Naive thymus-derived CD8-positive, alpha-beta T cell (primary cell): ENCODE measurements around the gene ZFHX3. TPM values are rescaled to one million over a fixed set of nuclear protein-coding genes. Genes with fewer than 3 reads are reported as not detected.
A peak's percentile ranks its signal among the peaks of the same experiment; 100 is the strongest.

Source experiments
- ATAC-seq, 2 donors: fragments of 150-1000 bp; cut with Tn5 transposase in 1 of 2; sonication (Bioruptor Pico), chemical (Tn5 transposase) in 1 of 2; 1 replicate in 1 of 2; 2 replicates in 1 of 2; pipeline ENCODE4 v1.10.0; 2021; ENCODE audit warnings: mild to moderate bottlenecking in 2 of 2, moderate library complexity in 2 of 2
- POLR2A ChIA-PET: fragments of 350-600 bp; sonication (Branson Sonifier 250); formaldehyde crosslinking; loops from one replicate; lab custom pipeline; 2021; ENCODE audit warnings: antibody characterized with exemption; lab: Charles Lee
- DNase-seq, 10 donors: peaks; one replicate each; pipeline versions ENCODE4 v3.0.0 to v3.0.0-alpha.2; 2020 to 2022
- H3K27ac Mint-ChIP-seq, 10 donors: one replicate each; pipeline ENCODE4 v1.8.0; 2020 to 2022; ENCODE audit warnings: mild to moderate bottlenecking in 10 of 10, mixed read lengths in 10 of 10, moderate library complexity in 4 of 10, inconsistent platforms in 1 of 10
- H3K27me3 Mint-ChIP-seq, 5 donors: one replicate each; pipeline ENCODE4 v1.8.0; 2021 to 2022; ENCODE audit warnings: mixed read lengths in 5 of 5
- H3K36me3 Mint-ChIP-seq, 3 donors: one replicate each; pipeline ENCODE4 v1.8.0; 2020 to 2022; ENCODE audit warnings: mixed read lengths in 3 of 3, mild to moderate bottlenecking in 2 of 3, inconsistent platforms in 1 of 3
- H3K4me1 Mint-ChIP-seq, 4 donors: one replicate each; pipeline ENCODE4 v1.8.0; 2021 to 2022; ENCODE audit warnings: mixed read lengths in 4 of 4
- H3K4me3 Mint-ChIP-seq, 10 donors: one replicate each; pipeline ENCODE4 v1.8.0; 2020 to 2022; ENCODE audit warnings: mild to moderate bottlenecking in 10 of 10, mixed read lengths in 10 of 10, moderate library complexity in 6 of 10, inconsistent platforms in 1 of 10
- H3K9me3 Mint-ChIP-seq, 9 donors: one replicate each; pipeline ENCODE4 v1.8.0; 2020 to 2022; ENCODE audit warnings: mixed read lengths in 9 of 9, mild to moderate bottlenecking in 3 of 9, inconsistent platforms in 1 of 9, moderate library complexity in 1 of 9
- polyA plus RNA-seq, 3 donors: library from polyadenylated mRNA; unstranded; fragments of 300-500 nt; fragmentation: Illumina TruSeq; gene quantifications; one replicate each; pipeline ENCODE4 v1.2.3, GENCODE V29; 2021
- total RNA-seq, 8 experiments: library from RNA in 2 of 8; stranded (reverse) in 2 of 8; gene quantifications; one replicate each; pipeline ENCODE4 v1.2.3 and lab custom pipeline; 2021 to 2026

The ZFHX3 gene
- total and polyA plus RNA-seq, 5 experiments from 2014 or later, result 0.05 to 0.38 (median 0.34) TPM; not detected in 2

- H3K9me3 Mint-ChIP-seq, result peaks cover 0 to 2% (median 0%) of the 10 kb centered on the region in 9 donors
- DNase-seq, result no peak
- no peak overlapping the region for H3K27ac Mint-ChIP-seq
- no peaks in the 10 kb centered on the region for H3K36me3 Mint-ChIP-seq
- peaks cover 0 to 23% (median 5%) of the 10 kb centered on the region in 4 donors for H3K4me1 Mint-ChIP-seq
- H3K27me3 Mint-ChIP-seq, result peaks cover 8 to 47% (median 21%) of the 10 kb centered on the region in 5 donors
- H3K4me3 Mint-ChIP-seq, result no peak overlapping the region
- POLR2A ChIA-PET, result no interaction called here
- ATAC-seq, result no peak
Observed at GRCh38 chr16:73040136-73040535, 7.8 kb downstream of the ZFHX3 start.

GRCh38 chr16:73037845-73038570, 9.9 kb downstream of the ZFHX3 start:
- peaks cover 8 to 41% (median 25%) of the 10 kb centered on the region in 5 donors for H3K27me3 Mint-ChIP-seq

GRCh38 chr16:73037331-73037745, 10.6 kb downstream of the ZFHX3 start:
- H3K4me1 Mint-ChIP-seq, result peaks cover 0 to 41% (median 5%) of the 10 kb centered on the region in 4 donors
- peak overlapping the region in 1 of 10 donors; percentile 33 for H3K27ac Mint-ChIP-seq
- POLR2A ChIA-PET, result no interaction called here
- peak overlapping the region in 1 of 10 donors; percentile 34 for H3K4me3 Mint-ChIP-seq
- ATAC-seq (no peak), DNase-seq (no peak)
- H3K36me3 Mint-ChIP-seq, result no peaks in the 10 kb centered on the region
- peaks cover 8 to 34% (median 25%) of the 10 kb centered on the region in 5 donors for H3K27me3 Mint-ChIP-seq
- peaks cover 0 to 4% (median 0%) of the 10 kb centered on the region in 9 donors for H3K9me3 Mint-ChIP-seq

More at GRCh38 chr16:73037845-73038570, 9.9 kb downstream of the ZFHX3 start:
- peaks cover 0 to 2% (median 0%) of the 10 kb centered on the region in 9 donors for H3K9me3 Mint-ChIP-seq
- H3K27ac Mint-ChIP-seq, result no peak overlapping the region
- H3K4me1 Mint-ChIP-seq, result peaks cover 0 to 37% (median 5%) of the 10 kb centered on the region in 4 donors
- ATAC-seq, result no peak
- no peak overlapping the region for H3K4me3 Mint-ChIP-seq
- H3K36me3 Mint-ChIP-seq, result no peaks in the 10 kb centered on the region
- DNase-seq, result no peak
- POLR2A ChIA-PET, result no interaction called here

GRCh38 chr16:73036074-73036826, 11.7 kb downstream of the ZFHX3 start:
- DNase-seq (no peak), ATAC-seq (no peak)
- peaks cover 0 to 4% (median 0%) of the 10 kb centered on the region in 9 donors for H3K9me3 Mint-ChIP-seq
- H3K36me3 Mint-ChIP-seq, result no peaks in the 10 kb centered on the region
- peaks cover 10 to 41% (median 20%) of the 10 kb centered on the region in 5 donors for H3K27me3 Mint-ChIP-seq
- H3K4me1 Mint-ChIP-seq, result peaks cover 0 to 45% (median 5%) of the 10 kb centered on the region in 4 donors
- H3K4me3 Mint-ChIP-seq, result peak overlapping the region in 2 of 10 donors; percentile 5 to 22
- peak overlapping the region in 1 of 10 donors; percentile 59 for H3K27ac Mint-ChIP-seq
- POLR2A ChIA-PET, result no interaction called here

GRCh38 chr16:73034374-73034773, 13.6 kb downstream of the ZFHX3 start:
- ATAC-seq, result no peak
- peaks cover 0 to 45% (median 5%) of the 10 kb centered on the region in 4 donors for H3K4me1 Mint-ChIP-seq
- DNase-seq, result no peak
- peaks cover 14 to 52% (median 28%) of the 10 kb centered on the region in 5 donors for H3K27me3 Mint-ChIP-seq
- peaks cover 0 to 2% (median 0%) of the 10 kb centered on the region in 9 donors for H3K9me3 Mint-ChIP-seq
- H3K4me3 Mint-ChIP-seq, result no peak overlapping the region
- H3K36me3 Mint-ChIP-seq, result no peaks in the 10 kb centered on the region
- POLR2A ChIA-PET, result no interaction called here
- H3K27ac Mint-ChIP-seq, result no peak overlapping the region

- DNase-seq, result no peak
- POLR2A ChIA-PET, result no interaction called here
- Mint-ChIP-seq H3K36me3 (no peaks in the 10 kb centered on the region), H3K9me3 (peaks cover 0 to 2% (median 0%) of the 10 kb centered on the region in 9 donors), H3K4me3 (no peak overlapping the region), H3K27me3 (peaks cover 14 to 52% (median 28%) of the 10 kb centered on the region in 5 donors), H3K4me1 (peaks cover 0 to 45% (median 5%) of the 10 kb centered on the region in 4 donors), H3K27ac (no peak overlapping the region)
- no peak for ATAC-seq
Observed at GRCh38 chr16:73033271-73033998, 14.5 kb downstream of the ZFHX3 start.

GRCh38 chr16:73032541-73033270, 15.2 kb downstream of the ZFHX3 start:
- POLR2A ChIA-PET, result no interaction called here
- Mint-ChIP-seq H3K4me1 (peaks cover 0 to 44% (median 5%) of the 10 kb centered on the region in 4 donors), H3K27ac (no peak overlapping the region), H3K4me3 (no peak overlapping the region), H3K36me3 (no peaks in the 10 kb centered on the region), H3K9me3 (peaks cover 0 to 2% (median 0%) of the 10 kb centered on the region in 9 donors), H3K27me3 (peaks cover 14 to 51% (median 25%) of the 10 kb centered on the region in 5 donors)
- DNase-seq, result no peak
- ATAC-seq, result no peak

- Mint-ChIP-seq H3K4me3 (no peak overlapping the region), H3K27me3 (peaks cover 10 to 49% (median 21%) of the 10 kb centered on the region in 5 donors), H3K27ac (no peak overlapping the region), H3K4me1 (peaks cover 0 to 37% (median 5%) of the 10 kb centered on the region in 4 donors), H3K36me3 (no peaks in the 10 kb centered on the region), H3K9me3 (peaks cover 0 to 2% (median 0%) of the 10 kb centered on the region in 9 donors)
- ATAC-seq, result no peak
- POLR2A ChIA-PET, result no interaction called here
- no peak for DNase-seq
Observed at GRCh38 chr16:73031984-73032383, 15.9 kb downstream of the ZFHX3 start.

GRCh38 chr16:73031155-73031866, 16.6 kb downstream of the ZFHX3 start:
- Mint-ChIP-seq H3K9me3 (peaks cover 0 to 2% (median 0%) of the 10 kb centered on the region in 9 donors), H3K27me3 (peaks cover 9 to 47% (median 21%) of the 10 kb centered on the region in 5 donors), H3K36me3 (no peaks in the 10 kb centered on the region), H3K4me1 (peaks cover 0 to 30% (median 5%) of the 10 kb centered on the region in 4 donors), H3K27ac (no peak overlapping the region), H3K4me3 (no peak overlapping the region)
- no peak for DNase-seq
- POLR2A ChIA-PET, result no interaction called here
- no peak for ATAC-seq

GRCh38 chr16:73028721-73029361, 19.1 kb downstream of the ZFHX3 start:
- Mint-ChIP-seq H3K4me3 (no peak overlapping the region), H3K27ac (no peak overlapping the region), H3K27me3 (peaks cover 5 to 29% (median 9%) of the 10 kb centered on the region in 5 donors), H3K9me3 (peaks cover 0 to 2% (median 0%) of the 10 kb centered on the region in 9 donors), H3K36me3 (no peaks in the 10 kb centered on the region), H3K4me1 (peaks cover 0 to 12% (median 0%) of the 10 kb centered on the region in 4 donors)
- POLR2A ChIA-PET, result no interaction called here
- ATAC-seq (no peak), DNase-seq (no peak)

GRCh38 chr16:73028263-73028662, 19.7 kb downstream of the ZFHX3 start:
- DNase-seq (no peak), ATAC-seq (no peak)
- H3K27ac Mint-ChIP-seq, result no peak overlapping the region
- H3K36me3 Mint-ChIP-seq, result no peaks in the 10 kb centered on the region
- H3K27me3 Mint-ChIP-seq, result peaks cover 5 to 29% (median 9%) of the 10 kb centered on the region in 5 donors
- H3K9me3 Mint-ChIP-seq, result peaks cover 0 to 2% (median 0%) of the 10 kb centered on the region in 9 donors
- H3K4me1 Mint-ChIP-seq, result peaks cover 0 to 8% (median 0%) of the 10 kb centered on the region in 4 donors
- no peak overlapping the region for H3K4me3 Mint-ChIP-seq
- POLR2A ChIA-PET, result no interaction called here
